ENCODE results near the gene ZRANB3.

DNA sequence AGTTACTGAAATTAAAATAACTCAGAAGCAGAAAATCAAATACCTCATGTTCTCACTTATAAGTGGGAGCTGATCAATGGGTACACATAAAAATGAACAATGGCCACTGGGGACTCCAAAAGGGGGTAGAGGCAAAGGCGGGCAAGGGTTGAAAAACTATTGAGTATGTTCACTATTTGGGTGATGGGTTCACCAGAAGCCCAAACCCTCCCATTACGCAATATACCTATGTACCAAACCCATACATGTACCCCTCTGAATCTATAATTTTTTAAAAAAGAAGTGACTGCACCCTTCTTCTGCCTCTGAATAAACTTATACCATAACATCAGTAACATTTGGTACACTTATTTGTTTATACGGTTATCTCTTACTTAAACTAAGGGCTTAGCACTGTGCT is 119.4 kb downstream of the ZRANB3 start:
- TF ChIP-seq, protein P1, sequence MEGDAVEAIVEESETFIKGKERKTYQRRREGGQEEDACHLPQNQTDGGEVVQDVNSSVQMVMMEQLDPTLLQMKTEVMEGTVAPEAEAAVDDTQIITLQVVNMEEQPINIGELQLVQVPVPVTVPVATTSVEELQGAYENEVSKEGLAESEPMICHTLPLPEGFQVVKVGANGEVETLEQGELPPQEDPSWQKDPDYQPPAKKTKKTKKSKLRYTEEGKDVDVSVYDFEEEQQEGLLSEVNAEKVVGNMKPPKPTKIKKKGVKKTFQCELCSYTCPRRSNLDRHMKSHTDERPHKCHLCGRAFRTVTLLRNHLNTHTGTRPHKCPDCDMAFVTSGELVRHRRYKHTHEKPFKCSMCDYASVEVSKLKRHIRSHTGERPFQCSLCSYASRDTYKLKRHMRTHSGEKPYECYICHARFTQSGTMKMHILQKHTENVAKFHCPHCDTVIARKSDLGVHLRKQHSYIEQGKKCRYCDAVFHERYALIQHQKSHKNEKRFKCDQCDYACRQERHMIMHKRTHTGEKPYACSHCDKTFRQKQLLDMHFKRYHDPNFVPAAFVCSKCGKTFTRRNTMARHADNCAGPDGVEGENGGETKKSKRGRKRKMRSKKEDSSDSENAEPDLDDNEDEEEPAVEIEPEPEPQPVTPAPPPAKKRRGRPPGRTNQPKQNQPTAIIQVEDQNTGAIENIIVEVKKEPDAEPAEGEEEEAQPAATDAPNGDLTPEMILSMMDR (IDR thresholded peaks at IDR 0.05), result no peak
- TF ChIP-seq POLR2A (IDR thresholded peaks at IDR 0.05), result no peak
